ENCODE measurements around the gene TRIP4. TPM values are rescaled to one million over a fixed set of nuclear protein-coding genes. Genes with fewer than 3 reads are reported as not detected.

TRIP4 gene
- total and polyA plus RNA-seq, 2 of the 8 experiments (the other 6 are each of a cell fraction or from before 2014, with no cell fraction given): 6.2 to 18.9 TPM

DNA sequence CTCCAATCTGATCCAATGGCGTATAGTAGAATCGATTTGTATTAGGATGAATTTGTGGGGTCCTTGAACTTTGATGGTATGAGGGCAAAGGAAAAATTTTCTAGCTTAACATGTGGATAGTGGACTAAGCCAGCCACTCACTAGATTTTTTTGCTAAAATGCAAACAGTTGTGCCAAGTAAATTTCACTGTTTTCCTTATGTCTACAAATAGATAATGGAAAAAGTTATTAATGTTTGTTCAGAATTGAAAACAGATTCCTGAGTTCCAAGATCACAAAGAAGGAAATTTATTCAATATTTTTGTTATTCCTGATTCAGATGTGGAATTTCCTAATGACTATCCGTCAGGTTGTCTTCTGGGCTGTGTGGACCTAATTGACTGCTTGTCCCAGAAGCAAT is 37.6 kb downstream of the TRIP4 start:
- Histone ChIP-seq H3K4me2 (ENCODE audit: insufficient read depth in 1 of 2, low read depth in 2 of 2, low read length in 2 of 2) (no peak overlapping the region), H3K18ac (ENCODE audit: extremely low read depth, low read length) (no peak overlapping the region), H3K4me3 (ENCODE audit: extremely low read depth in 1 of 4, insufficient read depth in 2 of 4, low read depth in 3 of 4, low read length in 4 of 4) (no peak overlapping the region), H2BK12ac (ENCODE audit: low read depth, low read length) (no peak overlapping the region), H3K23ac (ENCODE audit: insufficient read length) (no peak overlapping the region), H3K27me3 (replicated peaks in 1 of 4; ENCODE audit: control insufficient read depth in 3 of 4, extremely low read depth in 1 of 4, insufficient read depth in 3 of 4, low read length in 3 of 4) (no peaks in the 10 kb centered on the region; a peak in 1 of 7 replicates), H3K9ac (replicated peaks in 1 of 4; ENCODE audit: extremely low read depth in 1 of 4, low read depth in 3 of 4, low read length in 3 of 4) (no peak overlapping the region), H2AFZ (ENCODE audit: low read length) (no peak overlapping the region), H4K20me1 (replicated peaks in 1 of 2; ENCODE audit: control insufficient read depth in 1 of 2, insufficient read depth in 2 of 2, low read length in 2 of 2) (peaks cover 0 to 2% of the 10 kb centered on the region in 2 experiments), H2AK5ac (ENCODE audit: low read depth, low read length) (no peak overlapping the region), H3K4ac (replicated peaks; ENCODE audit: insufficient read length, low read depth, low read length) (no peak overlapping the region), H3K79me2 (ENCODE audit: control insufficient read depth in 1 of 2, insufficient read depth in 2 of 2, low read length in 2 of 2) (no peaks in the 10 kb centered on the region), H2BK120ac (replicated peaks; ENCODE audit: low read depth, low read length) (no peak overlapping the region), H3K79me1 (ENCODE audit: low read depth, low read length) (no peaks in the 10 kb centered on the region), H2BK20ac (ENCODE audit: low read length) (no peak overlapping the region), H3K4me1 (replicated peaks in 1 of 4; ENCODE audit: control insufficient read depth in 3 of 4, insufficient read depth in 4 of 4, low read length in 3 of 4) (peaks cover 0 to 6% (median 2%) of the 10 kb centered on the region in 4 experiments; a peak in 2 of 7 replicates), H4K8ac (ENCODE audit: extremely low read depth, insufficient read depth, low read length) (no peak overlapping the region), H3K36me3 (ENCODE audit: control insufficient read depth in 2 of 4, insufficient read depth in 4 of 4, low read length in 3 of 4) (peaks cover 0 to 4% (median 1%) of the 10 kb centered on the region in 4 experiments; a peak in 3 of 8 replicates), H4K5ac (ENCODE audit: insufficient read length, low read depth, low read length) (no peak overlapping the region), H3K14ac (ENCODE audit: insufficient read length) (no peak overlapping the region), H3K23me2 (ENCODE audit: low read depth, low read length) (no peaks in the 10 kb centered on the region), H2BK5ac (ENCODE audit: low read depth, low read length) (no peak overlapping the region), H2BK15ac (ENCODE audit: low read length) (no peak overlapping the region), H3K27ac (ENCODE audit: low read depth, low read length) (no peak overlapping the region), H3K9me3 (ENCODE audit: insufficient read depth in 2 of 2, low read depth in 1 of 2, low read length in 1 of 2) (no peaks in the 10 kb centered on the region), H3K56ac (replicated peaks; ENCODE audit: insufficient read length, low read depth, low read length) (no peak overlapping the region), H4K91ac (replicated peaks; ENCODE audit: insufficient read length, low read length) (no peak overlapping the region)
- 97% methylated on average over 3 of the region's 3 CpGs; no CpG with 5 or more reads in 1 of the 2 experiments for WGBS, 2 experiments (ENCODE audit: extremely low coverage in 1 of 2, insufficient coverage in 1 of 2, insufficient read length in 1 of 2, insufficient replicate concordance in 2 of 2, low coverage in 1 of 2, low lambda C conversion rate in 2 of 2, missing lambda C conversion rate in 1 of 2)
- TF ChIP-seq CHD2 (IDR thresholded peaks at IDR 0.05; ENCODE audit: low read length) (no peak), FOSL1 (IDR thresholded peaks at IDR 0.05; ENCODE audit: insufficient read depth, low read depth, low read length) (no peak), KDM4A (IDR thresholded peaks at IDR 0.05; ENCODE audit: low read depth, low read length, severe bottlenecking) (no peak), TCF12 (IDR thresholded peaks at IDR 0.05; ENCODE audit: low read depth, low read length) (no peak), TEAD4 (IDR thresholded peaks at IDR 0.05; ENCODE audit: low read depth, low read length) (no peak), CREB1 (IDR thresholded peaks at IDR 0.05) (no peak), SUZ12 (IDR thresholded peaks at IDR 0.05; ENCODE audit: low read length) (no peak), YY1 (IDR thresholded peaks at IDR 0.05; ENCODE audit: low read depth, low read length) (no peak)
- no peak for FAIRE-seq
- DNase-seq (ENCODE audit: low read depth in 1 of 2, low spot score in 2 of 2): no peak
- ChIA-PET CTCF (ENCODE audit: partially characterized antibody) (interaction anchor here (3.7 kb wide), 1 partner anchor 257 kb away, joined by 28 read pairs; no protein-coding TSS in a partner anchor), POLR2A (ENCODE audit: partially characterized antibody) (no interaction called here)
